PFSK-1 (cell line): ENCODE results near the gene LIN54.

ENCODE experiments used
- FOXP2 ChIP-seq: optimal IDR thresholded peaks from 2 replicates; pipeline ENCODE3; 2011; ENCODE audit warnings: borderline replicate concordance, control low read depth, inconsistent platforms; ENCODE audit not compliant: insufficient read depth; ENCODE audit errors: extremely low read length, extremely low read depth
- POLR2AphosphoS5 ChIP-seq: IDR thresholded peaks from 2 replicates; pipeline ENCODE4 v1.6.1; 2012; ENCODE audit warnings: low read depth, mild to moderate bottlenecking, control low read depth, low read length, moderate library complexity
- REST ChIP-seq, 2 experiments: IDR thresholded peaks; 2 replicates each; pipeline versions ENCODE4 v1.6.1 to v1.8.0; 2011 to 2012; ENCODE audit warnings: low read depth in 2 of 2, low read length in 2 of 2, control low read depth in 1 of 2, inconsistent platforms in 1 of 2, mild to moderate bottlenecking in 1 of 2, moderate library complexity in 1 of 2; ENCODE audit not compliant: insufficient read depth in 1 of 2
- SIN3A ChIP-seq: IDR thresholded peaks from 2 replicates; pipeline ENCODE4 v1.6.1; 2012; ENCODE audit warnings: mild to moderate bottlenecking, low read length, moderate library complexity, borderline replicate concordance; ENCODE audit not compliant: insufficient read depth
- TAF1 ChIP-seq: IDR thresholded peaks from 2 replicates; pipeline ENCODE4 v1.6.1; 2012; ENCODE audit warnings: low read length, control low read depth, borderline replicate concordance; ENCODE audit not compliant: insufficient read depth

The LIN54 gene

GRCh38 chr4:82969414-82969813 lies 41.2 kb downstream of the LIN54 start:
- TF ChIP-seq SIN3A, result no peak
- no peak for TF ChIP-seq FOXP2

GRCh38 chr4:82968972-82969371 lies 41.7 kb downstream of the LIN54 start:
- TF ChIP-seq REST (IDR thresholded peaks at IDR 0.05; ENCODE audit: insufficient read depth in 1 of 2, low read depth in 2 of 2, low read length in 2 of 2), result no peak
- no peak for TF ChIP-seq FOXP2

GRCh38 chr4:82965763-82966162 lies 44.9 kb downstream of the LIN54 start:
- TF ChIP-seq SIN3A, result no peak
- no peak for TF ChIP-seq TAF1
- no peak for TF ChIP-seq REST (IDR thresholded peaks at IDR 0.05; ENCODE audit: insufficient read depth in 1 of 2, low read depth in 2 of 2, low read length in 2 of 2)
- no peak for TF ChIP-seq POLR2AphosphoS5
- no peak for TF ChIP-seq FOXP2

- TF ChIP-seq POLR2AphosphoS5 (no peak), TAF1 (no peak), SIN3A (no peak), FOXP2 (no peak), REST (IDR thresholded peaks at IDR 0.05; ENCODE audit: insufficient read depth in 1 of 2, low read depth in 2 of 2, low read length in 2 of 2) (no peak)
Observed at GRCh38 chr4:82957045-82957444, 53.6 kb downstream of the LIN54 start.

GRCh38 chr4:82954212-82954611 lies 56.4 kb downstream of the LIN54 start:
- no peak for TF ChIP-seq POLR2AphosphoS5
- TF ChIP-seq SIN3A, result no peak
- TF ChIP-seq REST (IDR thresholded peaks at IDR 0.05; ENCODE audit: insufficient read depth in 1 of 2, low read depth in 2 of 2, low read length in 2 of 2), result no peak
- no peak for TF ChIP-seq FOXP2
- TF ChIP-seq TAF1, result no peak
